NCI-H1048 (cell line): ENCODE results near the gene RNF207.

Source experiments
- DNase-seq: peaks from one replicate; lab custom pipeline; 2025; lab: John Stamatoyannopoulos, UW

RNF207 gene

DNA sequence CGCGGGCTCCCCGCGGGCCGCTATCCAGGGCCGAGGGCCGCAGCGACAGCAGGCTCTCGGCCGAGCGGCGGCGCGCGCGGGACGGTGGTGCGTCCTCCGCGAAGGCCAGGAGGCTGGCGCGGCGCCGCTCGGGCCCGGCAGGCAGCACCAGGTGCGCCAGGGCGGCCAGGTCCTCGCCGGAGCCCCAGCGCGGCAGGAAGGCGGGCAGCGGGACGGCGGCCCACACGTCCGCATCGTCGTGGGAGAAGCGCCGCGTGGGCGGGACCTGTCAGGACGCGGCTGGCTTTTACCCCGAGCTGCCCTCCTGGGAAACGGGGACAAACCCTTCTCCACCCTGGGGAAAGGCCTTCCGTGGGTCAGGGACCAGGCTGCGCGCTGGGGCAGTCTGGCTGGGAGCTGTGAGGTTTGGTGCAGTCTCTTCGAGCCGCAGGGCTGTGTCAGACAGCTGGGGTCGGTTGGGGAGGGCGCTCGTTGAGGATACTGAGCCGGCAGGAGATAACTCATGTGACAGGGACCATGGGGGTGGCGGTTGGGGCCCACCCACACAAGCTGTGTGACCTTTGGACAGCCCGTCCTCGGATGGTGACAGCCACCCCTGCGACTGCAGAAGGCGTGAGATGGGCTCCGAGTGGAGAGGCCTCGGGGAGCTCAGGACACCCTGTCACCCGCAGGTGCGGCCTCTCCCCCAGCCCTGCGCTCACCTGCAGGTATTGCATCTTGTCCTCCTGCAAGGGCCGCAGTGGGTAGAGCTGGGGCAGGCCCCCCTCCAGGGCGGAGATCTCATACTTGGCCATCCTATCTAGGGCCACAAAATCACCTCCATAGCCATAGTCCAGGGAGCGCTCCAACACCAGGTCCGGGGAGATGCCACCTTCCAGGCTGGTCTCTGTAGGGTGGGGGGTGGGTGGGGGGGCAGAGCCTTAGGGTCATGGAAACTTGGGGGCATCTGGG lies 44.1 kb downstream of the RNF207 start:
- DNase-seq = no peak

DNA sequence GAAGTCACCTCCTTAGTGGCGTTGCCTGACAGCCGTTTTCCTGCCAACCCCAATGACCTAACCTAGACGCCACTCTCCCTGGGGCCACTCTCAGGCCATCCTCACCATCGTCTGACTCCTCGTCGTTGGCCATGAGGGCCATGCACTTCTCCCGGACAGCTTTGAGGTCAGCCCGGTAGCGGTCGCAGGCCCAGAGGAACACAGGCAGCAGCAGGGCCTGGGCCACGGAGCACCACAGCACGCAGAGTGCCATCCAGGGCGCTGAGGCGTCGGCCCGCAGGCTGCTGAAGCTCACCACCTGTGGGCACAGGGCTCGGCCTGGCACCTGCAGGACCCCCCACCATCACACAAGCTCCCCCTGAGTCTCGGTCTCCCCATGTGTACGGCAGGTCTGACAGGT lies 45.3 kb downstream of the RNF207 start:
- DNase-seq = no peak

DNA sequence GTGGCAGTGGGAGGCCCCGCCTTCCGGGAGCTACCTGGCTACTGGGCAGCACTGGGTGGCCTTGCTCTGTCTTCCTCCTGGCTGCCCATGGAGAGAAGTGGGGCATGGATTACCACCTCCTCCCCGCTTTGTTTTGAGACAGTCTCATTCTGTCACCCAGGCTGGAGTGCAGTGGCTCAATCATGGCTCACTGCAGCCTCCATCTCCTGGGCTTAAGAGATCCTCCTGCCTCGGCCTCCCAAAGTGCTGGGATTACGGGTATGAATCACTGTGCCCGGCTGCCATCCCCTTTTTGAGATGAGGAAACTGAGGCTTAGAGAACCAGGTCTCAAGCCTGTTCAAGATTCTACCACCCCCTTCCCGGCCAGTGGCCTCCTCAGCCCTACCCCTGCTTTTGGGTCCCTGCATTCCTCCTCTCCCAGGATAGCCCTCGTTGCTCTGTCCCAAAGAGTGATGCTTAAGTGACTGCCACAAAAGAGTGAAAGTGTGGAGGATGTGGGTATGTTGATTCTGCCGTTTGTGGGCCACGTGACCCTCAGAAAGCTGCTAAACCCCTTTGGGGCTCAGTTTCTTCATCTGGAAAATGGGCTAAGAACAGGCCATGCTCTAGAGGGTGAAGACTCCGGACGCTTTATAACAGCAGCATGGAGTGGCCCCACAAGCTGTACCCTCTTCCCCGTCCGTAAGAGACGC lies 45.9 kb downstream of the RNF207 start:
- no peak for DNase-seq

DNA sequence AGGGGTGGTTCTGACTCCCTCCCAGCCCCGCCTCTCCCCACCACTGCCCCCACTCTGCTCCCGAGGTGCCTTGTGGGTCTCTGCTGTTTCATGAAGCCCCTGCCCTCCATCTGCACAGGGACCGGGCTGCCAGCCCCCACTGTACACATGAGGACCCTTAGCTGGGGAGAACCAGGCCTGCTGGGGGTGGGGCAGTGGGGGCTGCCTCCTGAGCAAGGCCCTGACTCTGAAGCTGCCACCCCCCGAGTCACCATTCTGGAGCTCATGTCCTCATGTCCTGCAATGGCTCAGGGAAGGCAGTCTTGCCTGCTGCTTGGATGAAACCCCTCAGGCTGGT lies 46.4 kb downstream of the RNF207 start:
- no peak for DNase-seq

DNA sequence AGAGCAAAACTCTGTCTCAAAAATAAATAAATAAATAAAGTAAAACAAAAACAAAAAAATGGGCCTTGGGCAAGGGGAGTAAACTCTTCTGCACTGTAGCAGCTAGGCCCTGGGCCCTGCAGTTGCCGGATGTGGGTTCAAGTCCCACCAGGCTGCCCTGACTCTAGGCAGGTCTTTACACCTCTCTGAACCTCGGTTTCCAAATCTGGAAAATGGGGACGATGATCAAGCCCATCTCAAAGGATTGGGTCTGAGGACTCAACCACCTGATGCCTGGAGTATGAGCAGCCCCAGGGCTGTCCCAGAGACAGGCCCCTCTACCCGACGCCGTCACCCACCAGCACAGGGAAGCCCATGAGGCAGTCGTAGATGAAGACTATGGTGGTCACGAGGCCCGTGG lies 47.5 kb downstream of the RNF207 start:
- DNase-seq = no peak

DNA sequence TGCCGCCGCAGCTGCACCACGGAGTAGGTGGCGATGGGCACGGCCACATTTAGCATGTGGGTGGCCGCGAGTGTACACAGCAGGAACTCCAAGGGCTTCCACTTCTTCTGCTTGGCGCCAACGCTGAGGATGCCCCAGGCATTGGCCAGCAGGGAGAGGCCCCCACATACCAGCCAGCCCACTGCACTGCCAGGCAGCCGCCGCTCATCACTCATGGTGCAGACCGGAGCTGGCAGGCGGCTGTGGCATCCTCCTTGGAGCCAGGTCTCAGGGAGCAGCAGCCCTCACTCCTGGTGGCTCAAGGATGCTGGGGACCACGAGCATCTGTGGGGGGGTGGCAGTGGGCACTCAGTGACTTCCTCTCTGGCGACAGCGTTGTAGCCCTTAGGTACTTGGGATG lies 48.8 kb downstream of the RNF207 start:
- no peak for DNase-seq

DNA sequence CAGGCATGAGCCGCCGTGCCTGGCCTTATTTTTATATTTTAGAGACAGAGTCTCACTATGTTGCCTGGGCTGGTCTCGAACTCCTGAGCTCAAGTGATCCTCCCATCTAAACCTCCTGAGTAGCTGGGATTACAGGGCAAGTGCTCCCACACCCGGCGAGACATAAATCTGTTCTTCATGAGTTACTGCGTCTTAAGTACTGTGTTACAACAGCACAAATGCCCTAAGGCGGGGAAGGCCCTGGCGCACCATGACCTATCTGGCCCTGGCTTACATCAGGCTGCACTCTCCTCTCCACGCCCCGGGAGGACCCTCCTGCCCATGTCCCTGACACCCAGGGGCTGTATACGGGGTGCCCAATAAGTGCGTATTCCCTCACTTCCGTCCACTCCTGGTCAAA lies 50.7 kb downstream of the RNF207 start:
- DNase-seq = no peak

DNA sequence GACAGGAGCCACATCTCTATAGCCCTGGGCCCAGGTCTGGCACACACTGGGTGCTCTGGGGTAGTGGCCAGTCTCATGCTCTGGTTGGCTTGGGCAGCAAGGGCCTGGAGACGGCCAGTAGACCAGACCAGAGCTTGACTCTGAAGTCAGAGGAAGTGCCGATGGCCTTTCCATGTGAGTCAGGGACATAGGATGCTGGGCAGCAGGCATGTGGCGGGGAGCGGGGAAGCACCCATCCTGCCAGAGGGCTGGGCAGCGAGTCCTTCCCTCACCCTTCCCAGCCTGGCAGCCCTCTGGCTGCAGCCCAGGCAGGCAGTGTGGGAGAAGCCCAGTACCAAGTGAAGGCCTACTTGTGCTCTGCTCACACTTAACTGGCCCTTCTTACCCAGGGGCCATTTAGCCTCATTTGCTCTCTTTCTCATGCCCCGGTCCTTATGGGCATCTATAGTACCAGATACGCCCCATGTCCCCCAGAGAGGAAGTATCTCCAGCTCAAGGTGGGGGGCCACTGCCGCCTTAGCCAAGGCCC lies 51.7 kb downstream of the RNF207 start:
- DNase-seq = no peak

DNA sequence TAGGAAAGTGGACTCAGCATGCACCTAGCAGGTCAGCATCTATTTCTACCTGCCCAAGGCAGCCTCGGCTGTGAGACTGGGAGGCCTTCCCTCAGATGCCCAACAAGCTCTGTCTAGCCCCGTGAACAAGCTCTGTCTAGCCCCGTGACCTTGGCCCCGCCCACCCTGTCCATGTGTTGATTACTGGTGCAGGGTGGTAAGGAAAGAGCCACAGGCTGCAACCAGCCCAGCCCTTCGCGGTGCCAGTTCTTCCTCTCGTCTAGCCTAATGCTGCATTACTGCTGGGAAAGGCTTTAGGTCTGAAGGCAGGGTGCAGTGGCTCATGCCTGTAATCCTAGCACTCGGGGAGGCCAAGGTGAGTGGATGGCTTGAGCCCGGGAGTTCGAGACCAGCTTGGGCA lies 52.8 kb downstream of the RNF207 start:
- DNase-seq = no peak

DNA sequence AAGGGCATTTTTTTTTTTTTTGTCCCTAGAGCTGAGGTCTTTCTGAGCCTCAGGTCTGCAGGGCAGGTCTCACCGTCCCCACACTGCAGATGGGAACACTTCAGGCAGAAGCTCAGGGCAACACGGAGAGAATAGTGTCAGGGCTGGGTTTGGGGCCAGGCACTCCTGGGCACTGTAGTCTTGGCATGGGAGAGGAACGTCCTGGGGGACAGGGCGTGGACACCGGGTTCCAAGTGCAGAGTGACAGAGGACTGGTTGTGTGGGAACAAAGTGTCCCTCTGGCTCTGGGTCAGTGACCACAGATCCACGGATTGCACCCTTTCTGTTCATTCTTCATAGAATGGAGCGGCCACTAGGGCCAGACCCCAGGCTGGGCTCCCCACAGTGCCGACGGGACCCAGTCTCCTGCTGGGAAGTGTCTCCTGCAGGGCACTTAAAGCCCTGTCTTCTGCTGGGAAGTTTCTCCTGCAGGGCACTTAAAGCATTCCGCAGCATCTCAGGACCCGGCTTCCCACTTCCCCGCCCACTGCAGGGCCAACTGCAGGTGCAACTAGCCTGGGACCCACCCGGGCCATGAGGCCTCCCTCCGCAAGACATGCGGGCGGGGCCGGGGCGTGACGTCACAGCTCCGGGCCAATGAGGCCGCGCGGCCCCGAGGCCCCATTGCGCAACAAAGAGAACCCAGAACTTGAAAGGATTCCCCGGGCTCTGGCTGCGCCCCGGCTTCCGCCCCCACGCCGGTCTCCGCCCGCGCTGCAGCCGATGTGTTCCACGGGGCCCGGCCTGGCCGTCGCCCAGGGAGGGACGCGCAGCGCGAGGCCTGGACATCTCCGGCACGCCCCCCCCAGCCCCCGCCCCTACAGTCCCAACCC lies 53.8 kb downstream of the RNF207 start:
- peak; percentile 60 for DNase-seq

DNA sequence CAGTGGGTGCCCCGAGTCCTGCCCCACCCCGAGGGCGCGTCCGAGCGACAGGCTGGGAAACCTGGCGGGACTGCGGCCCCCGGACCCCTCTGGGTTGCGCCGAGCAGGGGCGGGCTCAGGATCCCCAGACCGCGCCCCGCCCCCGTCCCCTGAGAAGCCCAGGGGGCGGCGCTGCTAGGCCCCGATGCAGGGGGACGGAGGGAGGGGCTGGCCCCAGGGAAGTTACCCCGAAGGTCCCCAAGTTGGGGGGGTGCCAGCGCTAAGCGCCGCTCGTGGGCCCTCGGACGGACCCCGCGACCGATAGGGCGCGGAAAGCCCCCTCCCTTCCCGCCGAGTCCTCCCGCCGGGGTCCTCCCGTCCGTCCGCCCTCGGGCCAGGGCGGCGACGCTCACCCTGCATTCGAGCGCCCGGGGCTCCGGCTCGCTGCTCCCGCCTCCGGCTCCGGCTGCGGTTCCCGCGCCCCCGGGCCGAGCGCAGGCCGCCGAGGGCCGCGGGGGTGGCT lies 54.6 kb downstream of the RNF207 start:
- DNase-seq = no peak

DNA sequence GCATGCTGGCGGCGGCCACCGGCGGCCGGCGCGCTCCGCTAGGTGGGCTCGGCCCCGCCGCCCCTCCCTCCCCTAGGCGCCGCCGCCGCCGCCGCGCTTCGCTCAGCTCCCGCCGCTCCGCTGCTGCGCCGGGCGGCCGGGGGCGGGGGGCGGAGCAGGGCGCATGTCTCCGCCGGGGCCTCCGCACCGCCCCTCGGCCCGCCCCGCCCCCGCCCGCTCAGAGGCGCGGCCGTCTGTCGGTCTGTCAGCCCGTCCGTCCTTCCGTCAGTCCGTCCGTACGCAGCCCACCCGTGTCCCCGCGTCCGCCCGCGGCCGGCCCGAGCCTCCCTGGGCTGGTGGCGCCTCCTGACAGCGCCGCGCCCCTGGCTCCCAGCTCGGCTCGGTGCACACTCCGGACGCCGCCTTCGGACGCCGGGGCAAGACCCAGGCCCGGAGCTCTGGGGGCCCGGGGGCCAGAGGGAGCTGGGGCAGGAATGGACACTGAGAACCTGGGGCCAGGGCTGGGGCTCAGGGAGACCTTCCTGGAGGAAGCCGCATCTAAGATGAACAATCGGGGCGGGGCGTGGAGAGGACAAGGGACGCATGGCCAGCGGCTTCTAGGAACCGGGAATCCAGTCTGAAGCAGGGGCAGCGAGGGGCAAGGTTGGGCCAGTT lies 55.2 kb downstream of the RNF207 start, which contains the start of gene GPR153:
TSS of gene GPR153 (minus strand) at position 138 of the 654 bp plus-strand sequence. CDS start 6,193 bp downstream, outside the sequence.
- no peak for DNase-seq

DNA sequence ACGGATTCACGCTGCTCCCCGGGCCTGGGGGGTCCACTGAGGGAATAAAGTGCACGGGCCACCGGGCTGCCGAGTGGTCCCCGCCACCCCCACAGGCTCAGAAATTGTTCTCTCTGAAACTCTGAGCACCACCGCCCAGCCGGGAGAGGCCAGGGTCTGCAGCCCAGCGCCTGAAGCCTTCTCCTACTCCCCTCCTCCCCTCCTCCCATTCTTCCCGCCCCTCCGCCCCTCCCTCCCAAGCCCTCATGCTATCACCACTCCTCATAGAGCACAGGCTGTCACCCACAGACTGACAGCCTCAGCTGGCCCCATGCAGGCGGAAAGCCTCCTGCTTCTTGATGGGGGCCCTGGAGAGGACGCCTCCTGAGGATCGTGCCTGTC lies 55.7 kb downstream of the RNF207 start:
- DNase-seq = no peak

DNA sequence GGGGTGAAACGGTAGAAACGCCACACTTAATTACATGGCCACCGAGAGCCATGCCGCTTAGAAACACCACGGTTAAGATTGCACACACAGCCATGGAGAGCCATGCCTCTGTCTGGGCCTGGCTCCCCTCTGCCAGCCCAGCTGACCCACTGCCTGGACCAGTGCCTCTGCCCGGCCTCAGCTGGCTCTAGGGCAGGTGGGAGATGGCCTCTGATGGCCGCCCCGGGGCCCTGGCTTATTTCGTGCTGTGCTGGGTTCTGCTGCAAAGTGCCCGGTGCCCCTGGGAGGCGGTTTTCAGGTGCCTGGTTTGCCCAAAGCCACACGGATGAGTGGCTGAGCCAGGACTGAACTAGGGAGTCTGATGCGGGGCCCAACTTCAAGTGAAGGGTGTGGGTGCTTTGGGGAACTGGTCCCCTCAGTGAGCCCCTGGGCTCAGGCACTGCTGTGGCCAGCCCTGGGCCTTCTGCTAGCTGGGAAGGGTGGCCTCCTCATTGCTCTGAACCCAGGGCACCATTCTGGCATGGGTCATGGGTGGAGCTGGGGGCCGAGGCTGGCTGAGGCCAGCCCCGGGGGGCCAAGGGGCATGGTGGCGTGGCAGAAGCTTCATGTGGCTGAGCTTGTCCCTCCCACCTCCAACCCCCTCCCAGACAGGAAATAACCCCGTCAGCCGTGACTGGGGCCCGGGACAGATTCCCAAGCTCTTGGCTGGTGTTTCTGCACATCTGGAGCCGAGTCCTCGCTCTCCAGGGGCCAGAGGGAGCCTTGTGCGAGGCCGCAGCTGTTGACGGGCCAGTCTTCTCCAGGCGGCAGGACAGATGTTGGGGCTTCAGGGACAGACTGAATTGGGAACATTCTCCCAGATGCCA lies 56.9 kb downstream of the RNF207 start:
- no peak for DNase-seq

DNA sequence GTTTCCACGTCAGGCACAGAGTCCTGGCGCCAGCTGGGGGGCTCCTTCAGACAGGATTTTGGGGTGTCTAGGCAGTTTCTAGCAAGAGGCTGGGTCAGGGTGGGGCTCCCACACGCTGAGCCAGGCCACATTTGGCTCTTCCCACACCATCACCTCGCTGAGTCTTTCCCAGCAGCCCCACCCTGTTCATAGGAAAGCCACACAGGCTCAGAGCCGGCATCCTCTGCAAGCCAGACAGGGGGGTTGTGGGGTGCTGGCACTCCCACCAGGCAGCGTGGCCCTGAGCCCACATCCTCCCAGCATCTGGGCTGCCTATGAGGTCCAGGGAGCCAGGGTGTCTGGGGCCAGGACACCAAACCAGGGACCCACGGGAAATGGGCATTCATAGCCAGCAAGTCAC lies 57.8 kb downstream of the RNF207 start:
- no peak for DNase-seq

DNA sequence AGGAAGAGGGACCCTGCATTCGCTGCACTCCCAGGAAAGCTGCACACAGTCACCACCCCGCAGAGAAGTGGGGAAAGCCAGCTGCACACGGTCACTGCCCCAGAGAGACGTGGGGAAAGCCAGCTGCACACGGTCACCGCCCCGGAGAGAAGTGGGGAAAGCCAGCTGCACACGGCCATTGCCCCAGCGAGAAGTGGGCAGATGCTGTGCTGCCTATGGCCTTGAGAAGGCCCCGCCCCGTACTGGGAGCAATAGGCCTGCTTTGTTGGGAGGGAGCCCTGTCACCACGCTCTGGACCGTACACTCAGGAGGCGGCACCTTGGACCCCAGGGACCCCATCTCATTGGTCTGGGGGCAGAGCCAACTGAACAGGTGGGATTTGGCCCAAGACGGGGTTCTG lies 59.2 kb downstream of the RNF207 start:
- no peak for DNase-seq

DNA sequence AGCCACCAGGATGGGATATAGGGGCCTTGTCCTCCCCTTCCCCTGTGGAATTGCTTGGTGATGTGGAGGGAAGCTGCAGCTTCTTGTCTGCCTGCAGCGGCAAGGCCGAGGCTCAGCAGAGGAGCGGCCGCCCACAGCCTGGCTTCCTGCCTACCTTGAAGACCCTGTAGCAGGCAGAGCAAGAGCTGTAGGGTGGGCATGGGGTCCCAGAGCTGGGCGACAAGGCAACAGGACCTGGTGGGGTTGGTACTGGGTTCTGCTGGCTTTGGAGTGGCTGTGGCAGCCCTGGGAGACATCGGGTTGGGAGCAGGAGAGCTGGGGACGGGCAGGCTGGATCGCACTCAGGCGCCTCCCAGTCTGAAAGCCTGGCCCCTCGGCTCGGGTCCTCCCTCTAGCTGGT lies 60.7 kb downstream of the RNF207 start:
- no peak for DNase-seq

DNA sequence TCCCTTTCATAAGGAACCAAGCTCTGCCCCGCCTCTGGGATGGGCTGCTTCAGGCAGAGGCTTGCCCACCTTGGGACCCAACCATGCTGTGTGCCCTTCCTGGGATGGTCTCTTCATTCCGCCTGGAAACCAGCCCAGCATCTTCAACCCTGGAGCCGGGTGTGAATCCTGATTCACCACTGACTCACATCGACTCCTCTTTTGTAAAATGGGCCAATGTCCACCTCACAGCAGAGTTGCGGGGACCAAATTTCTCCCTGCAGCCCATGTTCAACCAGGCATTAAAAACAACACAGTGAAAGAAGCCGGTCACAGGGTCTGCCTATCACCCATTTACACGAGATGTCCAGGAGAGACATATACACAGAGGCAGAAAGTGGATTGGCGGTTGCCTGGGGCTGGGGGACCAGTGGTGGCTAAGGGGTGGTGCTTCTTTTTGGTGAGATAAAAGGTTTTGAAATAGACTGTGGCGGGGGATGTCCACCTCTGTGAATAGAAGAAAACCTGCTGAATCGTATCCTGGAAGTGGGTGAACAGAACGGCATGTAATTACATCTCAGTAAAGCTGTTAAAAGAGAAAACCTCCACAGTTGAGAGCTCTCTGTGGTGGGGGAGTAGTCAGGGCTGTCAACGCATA lies 61.9 kb downstream of the RNF207 start:
- DNase-seq = no peak

DNA sequence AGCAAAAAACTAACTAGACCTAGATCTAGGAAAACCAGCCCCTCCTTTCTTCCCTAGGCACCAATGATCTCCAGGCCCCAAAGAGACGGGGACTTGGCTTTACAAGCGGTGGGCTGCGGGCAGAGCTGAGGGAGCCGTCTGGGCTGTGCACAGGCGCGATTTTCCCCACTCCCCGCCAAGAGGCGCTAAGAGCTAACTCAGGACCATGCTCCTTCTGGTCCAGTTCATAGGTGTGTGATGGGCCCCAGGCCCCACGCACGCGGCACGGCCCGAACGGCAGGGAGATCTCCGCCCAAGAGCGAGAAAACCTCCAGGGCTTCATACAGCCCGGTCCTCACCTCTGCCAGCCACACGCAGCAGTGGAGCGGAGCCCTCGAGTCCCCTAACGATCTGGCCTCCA lies 62.5 kb downstream of the RNF207 start:
- no peak for DNase-seq

DNA sequence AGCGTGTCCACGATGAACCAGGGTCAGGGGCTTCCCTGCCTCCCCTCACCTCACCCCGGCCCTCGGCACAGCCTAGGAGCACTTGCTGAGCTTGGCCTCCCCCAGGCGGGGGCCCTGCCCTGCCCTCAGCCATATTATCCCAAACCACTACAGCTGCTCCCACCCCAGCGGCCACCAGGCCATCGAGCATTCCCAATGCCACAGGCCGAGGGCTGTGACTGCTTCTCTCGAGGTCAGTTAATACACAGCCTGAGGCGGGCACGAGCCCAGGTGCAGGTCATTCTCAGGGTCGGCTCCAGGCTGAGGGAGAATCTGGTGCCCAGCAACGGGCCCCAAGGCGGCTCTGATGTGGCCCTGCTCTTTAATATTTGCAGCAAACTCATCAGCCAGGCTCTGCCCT lies 63.4 kb downstream of the RNF207 start:
- no peak for DNase-seq
